Thyroid gland (tissue), 4 donors: ENCODE measurements around the gene KLK15.

Experiments used
- POLR2A ChIP-seq, 2 donors: fragments of 450-650 bp; IDR thresholded peaks; one replicate each; pipeline ENCODE4 v1.6.1; 2017; ENCODE audit warnings: antibody characterized with exemption in 2 of 2, mild to moderate bottlenecking in 2 of 2, moderate library complexity in 1 of 2
- TF ChIP-seq, protein P1 (sequence below), 6 experiments: fragments of 200-600 bp in 3 of 6; fragments of 450-650 bp in 3 of 6; sonication (generic) in 3 of 6; IDR thresholded peaks; one replicate each; pipeline ENCODE4 v1.5.1; 2016 to 2019; ENCODE audit warnings: antibody characterized with exemption in 6 of 6, mild to moderate bottlenecking in 2 of 6, inconsistent platforms in 1 of 6, moderate library complexity in 1 of 6

DNA sequence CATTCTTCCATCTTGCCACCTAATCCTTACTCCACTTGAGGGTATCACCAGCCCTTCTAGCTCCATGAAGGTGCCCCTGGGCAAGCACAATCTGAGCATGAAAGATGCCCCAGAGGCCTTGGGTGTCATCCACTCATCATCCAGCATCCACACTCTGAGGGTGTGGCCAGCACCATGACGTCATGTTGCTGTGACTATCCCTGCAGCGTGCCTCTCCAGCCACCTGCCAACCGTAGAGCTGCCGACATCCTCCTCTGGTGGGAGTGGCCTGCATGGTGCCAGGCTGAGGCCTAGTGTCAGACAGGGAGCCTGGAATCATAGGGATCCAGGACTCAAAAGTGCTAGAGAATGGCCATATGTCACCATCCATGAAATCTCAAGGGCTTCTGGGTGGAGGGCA is 18.2 kb upstream of the KLK15 start:
- TF ChIP-seq, protein P1, sequence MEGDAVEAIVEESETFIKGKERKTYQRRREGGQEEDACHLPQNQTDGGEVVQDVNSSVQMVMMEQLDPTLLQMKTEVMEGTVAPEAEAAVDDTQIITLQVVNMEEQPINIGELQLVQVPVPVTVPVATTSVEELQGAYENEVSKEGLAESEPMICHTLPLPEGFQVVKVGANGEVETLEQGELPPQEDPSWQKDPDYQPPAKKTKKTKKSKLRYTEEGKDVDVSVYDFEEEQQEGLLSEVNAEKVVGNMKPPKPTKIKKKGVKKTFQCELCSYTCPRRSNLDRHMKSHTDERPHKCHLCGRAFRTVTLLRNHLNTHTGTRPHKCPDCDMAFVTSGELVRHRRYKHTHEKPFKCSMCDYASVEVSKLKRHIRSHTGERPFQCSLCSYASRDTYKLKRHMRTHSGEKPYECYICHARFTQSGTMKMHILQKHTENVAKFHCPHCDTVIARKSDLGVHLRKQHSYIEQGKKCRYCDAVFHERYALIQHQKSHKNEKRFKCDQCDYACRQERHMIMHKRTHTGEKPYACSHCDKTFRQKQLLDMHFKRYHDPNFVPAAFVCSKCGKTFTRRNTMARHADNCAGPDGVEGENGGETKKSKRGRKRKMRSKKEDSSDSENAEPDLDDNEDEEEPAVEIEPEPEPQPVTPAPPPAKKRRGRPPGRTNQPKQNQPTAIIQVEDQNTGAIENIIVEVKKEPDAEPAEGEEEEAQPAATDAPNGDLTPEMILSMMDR (IDR thresholded peaks at IDR 0.05) = no peak
- TF ChIP-seq POLR2A (IDR thresholded peaks at IDR 0.05) = no peak
